GM21390 (cell line): ENCODE measurements around the gene DPPA4.

Experiments used
- ATAC-seq: cut with Tn5 transposase; IDR thresholded peaks from one replicate; pipeline ENCODE4 v1.9.1; 2021; ENCODE audit not compliant: unreplicated experiment

The DPPA4 gene

GRCh38 chr3:109339197-109339596 lies 1.9 kb upstream of the DPPA4 start:
- ATAC-seq, result no peak

- no peak for ATAC-seq
Observed at GRCh38 chr3:109338322-109338721, 976 bp upstream of the DPPA4 start.

GRCh38 chr3:109336291-109336861 lies 970 bp downstream of the DPPA4 start:
- ATAC-seq, result no peak

GRCh38 chr3:109334572-109334971 lies 2.8 kb downstream of the DPPA4 start:
- ATAC-seq, result no peak

GRCh38 chr3:109331692-109332091 lies 5.7 kb downstream of the DPPA4 start:
- ATAC-seq, result no peak

- no peak for ATAC-seq
Observed at GRCh38 chr3:109330405-109330804, 6.9 kb downstream of the DPPA4 start.

GRCh38 chr3:109328202-109328601 lies 9.1 kb downstream of the DPPA4 start:
- no peak for ATAC-seq

- ATAC-seq, result no peak
Observed at GRCh38 chr3:109325657-109326056, 11.7 kb downstream of the DPPA4 start.

- no peak for ATAC-seq
Observed at GRCh38 chr3:109325109-109325508, 12.2 kb downstream of the DPPA4 start.

GRCh38 chr3:109316162-109316730 lies 21.1 kb downstream of the DPPA4 start, which contains the start of gene DPPA2:
Gene DPPA2, minus strand, starts transcription at chr3:109316517. Its CDS starts 1,975 bp downstream, at chr3:109314542.
- ATAC-seq, result no peak

GRCh38 chr3:109313061-109313460 lies 24.3 kb downstream of the DPPA4 start:
- no peak for ATAC-seq

- ATAC-seq, result no peak
Observed at GRCh38 chr3:109297496-109297895, 39.9 kb downstream of the DPPA4 start.

- no peak for ATAC-seq
Observed at GRCh38 chr3:109284071-109284470, 53.3 kb downstream of the DPPA4 start.

GRCh38 chr3:109278546-109278945 lies 58.8 kb downstream of the DPPA4 start:
- ATAC-seq, result no peak

GRCh38 chr3:109278141-109278540 lies 59.2 kb downstream of the DPPA4 start:
- no peak for ATAC-seq
